Panc1 (cell line): Measurements from ENCODE around the gene HTRA2. TPM values are rescaled to one million over a fixed set of nuclear protein-coding genes. Genes with fewer than 3 reads are reported as not detected.

ENCODE experiments used
- ATAC-seq: fragments of 200-7000 bp; cut with Tn5 transposase; 2 replicates; pipeline ENCODE4 v1.9.1; 2020; ENCODE audit warnings: mild to moderate bottlenecking, moderate library complexity
- BruUV-seq: library from RNA; stranded (reverse); fragments of 400-500 nt; replicated peaks from 2 replicates; lab custom pipeline; 2021; lab: Mats Ljungman, UMichigan
- CTCF ChIA-PET: fragments of 300-600 bp; sonication (Branson Sonifier 250); formaldehyde crosslinking; loops from one replicate; lab custom pipeline; 2022; ENCODE audit warnings: antibody characterized with exemption; lab: Charles Lee
- POLR2A ChIA-PET: fragments of 300-600 bp; sonication (Branson Sonifier 250); formaldehyde crosslinking; loops from one replicate; lab custom pipeline; 2022; ENCODE audit warnings: antibody characterized with exemption; lab: Charles Lee
- DNase-seq: peaks from one replicate; pipeline ENCODE4 v3.0.0-alpha.2; 2010; ENCODE audit warnings: low read depth, low spot score
- H3K27ac ChIP-seq: 2 replicates; pipeline ENCODE4 v1.5.1; 2011; ENCODE audit warnings: mild to moderate bottlenecking, low read length, inconsistent platforms
- H3K27me3 ChIP-seq: fragments of 200-500 bp; sonication (Bioruptor generic); 2 replicates; pipeline ENCODE4 v1.6.0; 2014; ENCODE audit warnings: low read length, inconsistent platforms; ENCODE audit not compliant: control insufficient read depth, insufficient read depth
- H3K36me3 ChIP-seq: fragments of 200-500 bp; sonication (Bioruptor generic); 2 replicates; pipeline ENCODE4 v1.5.1; 2014; ENCODE audit warnings: inconsistent platforms, mild to moderate bottlenecking, low read length, moderate library complexity; ENCODE audit not compliant: control insufficient read depth, insufficient read depth
- H3K4me1 ChIP-seq: 2 replicates; pipeline ENCODE4 v1.5.1; 2011; ENCODE audit warnings: inconsistent platforms, mild to moderate bottlenecking, low read length, moderate library complexity; ENCODE audit not compliant: control insufficient read depth, insufficient read depth
- H3K4me3 ChIP-seq, 2 experiments: 2 replicates each; pipeline ENCODE4 v1.5.1; 2011 to 2012; ENCODE audit warnings: low read depth in 2 of 2, low read length in 2 of 2, mild to moderate bottlenecking in 2 of 2, inconsistent platforms in 1 of 2, moderate library complexity in 1 of 2
- H3K9me3 ChIP-seq: fragments of 200-500 bp; sonication (Bioruptor generic); 2 replicates; pipeline ENCODE4 v1.5.1; 2014; ENCODE audit warnings: low read depth, mild to moderate bottlenecking, inconsistent platforms, low read length, moderate library complexity; ENCODE audit not compliant: control insufficient read depth, insufficient read depth
- POLR2AphosphoS5 ChIP-seq: IDR thresholded peaks from 2 replicates; pipeline ENCODE4 v1.6.1; 2012; ENCODE audit warnings: mild to moderate bottlenecking, low read depth, low read length, moderate library complexity
- REST ChIP-seq, 2 experiments: IDR thresholded peaks; 2 replicates each; pipeline ENCODE4 v1.6.1; 2011 to 2012; ENCODE audit warnings: low read depth in 2 of 2, control low read depth in 1 of 2, low read length in 1 of 2, mild to moderate bottlenecking in 1 of 2, moderate library complexity in 1 of 2; ENCODE audit not compliant: insufficient read depth in 1 of 2
- SIN3A ChIP-seq: IDR thresholded peaks from 2 replicates; pipeline ENCODE4 v1.6.1; 2012; ENCODE audit warnings: low read depth, mild to moderate bottlenecking, low read length, moderate library complexity, borderline replicate concordance; ENCODE audit not compliant: insufficient read depth
- TCF7L2 ChIP-seq: IDR thresholded peaks from 2 replicates; pipeline ENCODE4 v1.6.1; 2011; ENCODE audit warnings: mild to moderate bottlenecking, low read depth, low read length, inconsistent platforms
- in situ Hi-C: cut with HindIII; loops from 2 replicates; pipeline ENCODE4 v1.10.0; 2016; ENCODE audit warnings: low sequenced_read_pairs, low pct_unique_long_range_greater_than_20kb
- intact Hi-C: fragments of 100-400 bp; cut with micrococcal nuclease; formaldehyde crosslinking; loops from one replicate; pipeline ENCODE4 v1.10.0; 2022; ENCODE audit not compliant: unreplicated experiment
- total RNA-seq: library from RNA; stranded (reverse); gene quantifications from one replicate; pipeline ENCODE4 v1.2.1, GENCODE V29; 2021; ENCODE audit not compliant: unreplicated experiment
- TF ChIP-seq, protein P1 (sequence below): fragments of 450-650 bp; IDR thresholded peaks from 2 replicates; pipeline ENCODE4 v1.5.1; 2017; ENCODE audit warnings: mild to moderate bottlenecking

Gene HTRA2
- total RNA-seq, 1 experiment from 2014 or later, result 21.2 TPM

GRCh38 chr2:74499940-74500577 is 29.7 kb upstream of the HTRA2 start:
- H3K27me3 ChIP-seq, result no peaks in the 10 kb centered on the region
- intact Hi-C loops, result loop anchor here (10.0 kb wide), 1 partner anchor 85 kb away; no protein-coding TSS in a partner anchor
- BruUV-seq, result no TSS peak
- CTCF ChIA-PET, result interaction anchor here (0.6 kb wide), 1 partner anchor 48 kb away, joined by 3 read pairs; no protein-coding TSS in a partner anchor
- peaks cover 45% of the 10 kb centered on the region for H3K4me1 ChIP-seq
- no peaks in the 10 kb centered on the region for H3K9me3 ChIP-seq
- ATAC-seq (no peak), DNase-seq (no peak)
- in situ Hi-C loops, result no loop called here
- TF ChIP-seq, protein P1, sequence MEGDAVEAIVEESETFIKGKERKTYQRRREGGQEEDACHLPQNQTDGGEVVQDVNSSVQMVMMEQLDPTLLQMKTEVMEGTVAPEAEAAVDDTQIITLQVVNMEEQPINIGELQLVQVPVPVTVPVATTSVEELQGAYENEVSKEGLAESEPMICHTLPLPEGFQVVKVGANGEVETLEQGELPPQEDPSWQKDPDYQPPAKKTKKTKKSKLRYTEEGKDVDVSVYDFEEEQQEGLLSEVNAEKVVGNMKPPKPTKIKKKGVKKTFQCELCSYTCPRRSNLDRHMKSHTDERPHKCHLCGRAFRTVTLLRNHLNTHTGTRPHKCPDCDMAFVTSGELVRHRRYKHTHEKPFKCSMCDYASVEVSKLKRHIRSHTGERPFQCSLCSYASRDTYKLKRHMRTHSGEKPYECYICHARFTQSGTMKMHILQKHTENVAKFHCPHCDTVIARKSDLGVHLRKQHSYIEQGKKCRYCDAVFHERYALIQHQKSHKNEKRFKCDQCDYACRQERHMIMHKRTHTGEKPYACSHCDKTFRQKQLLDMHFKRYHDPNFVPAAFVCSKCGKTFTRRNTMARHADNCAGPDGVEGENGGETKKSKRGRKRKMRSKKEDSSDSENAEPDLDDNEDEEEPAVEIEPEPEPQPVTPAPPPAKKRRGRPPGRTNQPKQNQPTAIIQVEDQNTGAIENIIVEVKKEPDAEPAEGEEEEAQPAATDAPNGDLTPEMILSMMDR, result no peak
- TF ChIP-seq POLR2AphosphoS5, result no peak; the same call in 1 of the 2 replicates
- no peak for TF ChIP-seq SIN3A
- no peak for TF ChIP-seq TCF7L2
- TF ChIP-seq REST (IDR thresholded peaks at IDR 0.05; ENCODE audit: insufficient read depth in 1 of 2, low read depth in 2 of 2, low read length in 1 of 2), result no peak
- POLR2A ChIA-PET, result interaction anchor here (0.5 to 1.5 kb wide), 3 partner anchors 11 to 42 kb away, joined by 3 to 12 read pairs (median 3); partner anchors contain the start of genes TLX2 and WBP1
- H3K4me3 ChIP-seq, result peak overlapping the region; percentile 43 to 65
- H3K27ac ChIP-seq, result peak overlapping the region; percentile 81
- no peaks in the 10 kb centered on the region; the same call in 1 of the 2 replicates for H3K36me3 ChIP-seq

- ATAC-seq, result no peak
- CTCF ChIA-PET, result no interaction called here
- intact Hi-C loops, result loop anchor here (10.0 kb wide), 1 partner anchor 84 kb away; no protein-coding TSS in a partner anchor
Observed at GRCh38 chr2:74500578-74500946, 29.2 kb upstream of the HTRA2 start.

More at GRCh38 chr2:74500578-74500946, 29.2 kb upstream of the HTRA2 start:
- TF ChIP-seq POLR2AphosphoS5 (no peak), TCF7L2 (no peak), REST (IDR thresholded peaks at IDR 0.05; ENCODE audit: insufficient read depth in 1 of 2, low read depth in 2 of 2, low read length in 1 of 2) (no peak), SIN3A (no peak)
- TF ChIP-seq, protein P1, result no peak
- H3K4me1 ChIP-seq, result peaks cover 50% of the 10 kb centered on the region
- DNase-seq, result no peak
- BruUV-seq, result no TSS peak
- H3K4me3 ChIP-seq, result no peak overlapping the region
- H3K36me3 ChIP-seq, result no peaks in the 10 kb centered on the region; the same call in 1 of the 2 replicates
- peak overlapping the region; percentile 81 for H3K27ac ChIP-seq
- no peaks in the 10 kb centered on the region for H3K27me3 ChIP-seq
- no peaks in the 10 kb centered on the region for H3K9me3 ChIP-seq
- in situ Hi-C loops, result no loop called here
- POLR2A ChIA-PET, result interaction anchor here (0.5 to 1.5 kb wide), 3 partner anchors 11 to 42 kb away, joined by 3 to 12 read pairs (median 3); partner anchors contain the start of genes TLX2 and WBP1
